ENCODE results near the gene UBR7.
A peak's percentile ranks its signal among the peaks of the same experiment; 100 is the strongest.
"Not testable (repeated sequence)": the region's sequence is repeated elsewhere in the genome, so short reads cannot be mapped to it uniquely, and the experiment has no call there.

UBR7 gene

DNA sequence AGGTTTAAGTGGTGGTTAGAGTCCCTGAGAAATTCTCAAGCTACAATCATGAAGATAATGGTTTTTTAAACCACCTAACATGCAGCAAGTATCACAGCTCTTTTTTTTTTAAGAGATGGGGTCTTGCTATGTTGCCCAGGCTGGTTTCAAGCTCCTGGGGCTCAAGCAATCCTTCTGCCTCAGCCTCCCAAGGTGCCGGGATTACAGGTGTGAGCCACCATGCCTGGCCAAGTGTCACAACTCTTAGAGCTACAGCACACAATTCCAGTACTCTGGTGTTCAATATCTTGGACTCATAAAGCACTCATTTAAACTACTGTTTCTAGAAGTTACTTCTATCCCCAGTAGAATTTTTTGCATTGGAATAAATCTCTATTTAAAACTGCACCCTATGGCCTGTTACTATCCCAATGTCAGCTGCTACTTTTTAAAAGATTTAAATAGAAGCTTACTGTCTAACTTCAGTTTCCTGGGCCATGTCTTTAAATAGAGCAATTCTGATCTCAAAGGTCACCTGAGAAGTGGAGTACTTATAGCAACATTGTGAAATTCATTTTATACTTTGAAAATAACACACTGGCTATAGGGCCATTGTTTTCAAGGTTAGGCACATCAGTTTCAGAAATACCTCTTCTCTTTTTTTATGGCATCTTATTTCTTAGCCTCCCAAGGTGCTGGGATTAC lies 11.6 kb upstream of the UBR7 start:
- no peak for DNase-seq

DNA sequence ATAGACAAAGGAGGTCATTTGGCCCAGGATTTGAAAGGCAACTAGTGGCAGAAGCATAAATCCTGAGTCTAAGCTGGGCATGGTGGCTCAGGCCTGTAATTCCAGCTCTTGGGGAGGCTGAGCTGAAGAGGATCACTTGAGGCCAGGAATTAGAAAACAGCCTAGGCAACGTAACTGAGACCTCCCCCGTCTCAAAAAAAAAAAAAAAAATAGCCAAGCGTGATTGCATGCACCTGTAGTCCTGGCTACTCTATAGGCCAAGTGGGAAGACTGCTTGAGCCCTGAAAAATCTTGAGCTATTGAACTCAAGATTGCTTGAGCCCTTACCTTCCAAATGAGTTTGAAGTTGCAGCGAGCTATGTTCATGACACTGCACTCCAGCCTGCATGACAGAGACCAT lies 8.0 kb upstream of the UBR7 start:
- DNase-seq = no peak

DNA sequence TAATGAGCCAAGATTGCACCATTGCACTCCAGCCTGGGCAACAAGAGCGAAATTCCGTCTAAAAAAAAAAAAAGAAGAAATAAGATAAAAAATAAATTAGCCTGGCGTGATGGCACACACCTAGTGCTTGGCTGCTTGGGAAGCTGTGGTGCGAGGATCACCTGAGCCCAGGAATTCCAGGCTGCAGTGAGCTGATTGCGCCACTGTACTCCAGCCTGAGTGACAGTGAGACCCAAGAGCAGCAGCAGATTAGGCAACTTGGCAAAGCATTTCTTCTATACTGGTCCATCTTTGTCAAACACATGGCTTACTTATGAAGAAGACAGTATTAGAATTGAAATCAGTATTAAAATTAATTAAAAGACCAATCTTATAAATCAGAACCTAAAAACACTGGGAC lies 6.5 kb upstream of the UBR7 start:
- no peak for DNase-seq

DNA sequence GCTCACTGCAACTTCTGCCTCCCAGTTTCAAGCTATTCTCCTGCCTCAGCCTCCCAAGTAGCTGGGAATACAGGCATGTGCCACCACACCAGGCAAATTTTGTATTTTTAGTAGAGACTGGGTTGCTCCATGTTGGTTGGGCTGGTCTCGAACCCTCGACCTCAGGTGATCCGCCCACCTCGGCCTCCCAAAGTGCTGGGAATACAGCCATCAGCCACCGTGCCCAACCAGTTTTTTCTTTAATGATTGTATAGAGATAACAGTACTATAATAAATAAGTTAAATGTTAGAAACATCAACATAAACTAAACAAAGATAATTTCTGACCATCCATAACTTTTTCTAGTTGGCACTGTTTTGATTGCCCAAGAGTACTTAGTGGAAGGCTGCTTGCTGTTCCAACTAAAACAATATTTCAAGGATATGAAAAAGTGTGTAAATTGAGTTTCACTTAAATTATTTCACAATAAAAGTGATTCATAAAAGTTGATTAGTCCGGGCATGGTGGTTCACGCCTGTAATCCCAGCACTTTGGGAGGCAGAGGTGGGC lies 5.8 kb upstream of the UBR7 start:
- DNase-seq = no peak

DNA sequence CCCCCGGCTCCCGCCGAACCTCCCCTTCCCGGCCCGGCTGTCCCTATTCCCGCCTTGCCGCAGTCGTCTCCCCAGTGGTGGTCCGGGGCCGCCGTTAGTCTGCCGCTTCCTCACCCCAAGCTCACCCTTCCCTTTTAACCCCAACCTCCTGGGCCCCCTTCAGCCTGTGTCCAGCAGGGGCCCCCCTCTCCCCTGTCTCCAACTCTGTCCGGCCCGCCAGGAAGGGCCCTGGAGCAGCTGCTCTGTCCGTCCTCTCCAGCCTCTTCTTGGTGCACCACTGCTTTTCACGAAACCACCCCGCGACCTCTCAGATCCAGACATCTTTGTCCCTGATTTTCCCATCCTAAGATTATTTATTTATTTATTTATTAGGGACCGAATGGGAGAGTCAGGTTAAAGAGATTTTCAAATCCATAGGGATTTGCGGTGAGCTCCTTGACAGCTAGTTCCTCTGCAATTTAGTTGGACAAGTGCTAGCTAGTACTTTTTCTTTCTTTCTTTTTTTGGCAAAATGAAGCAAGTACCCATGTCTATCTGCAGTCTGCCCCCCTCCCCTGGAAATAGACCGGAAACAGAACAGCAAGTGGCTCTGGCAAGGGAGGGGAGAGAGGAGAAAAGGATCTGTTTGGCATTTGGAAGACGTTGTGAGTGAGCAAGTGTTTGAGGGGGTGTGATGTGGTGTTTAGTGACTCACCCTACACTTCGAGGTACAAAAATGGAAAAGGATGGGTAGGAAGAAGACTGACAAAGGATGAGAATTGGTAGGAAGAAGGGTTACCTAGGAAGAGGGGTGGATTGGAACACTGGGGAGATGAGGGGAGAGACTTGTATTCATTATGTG lies 632 bp downstream of the UBR7 start:
- DNase-seq = peak; percentile 20

DNA sequence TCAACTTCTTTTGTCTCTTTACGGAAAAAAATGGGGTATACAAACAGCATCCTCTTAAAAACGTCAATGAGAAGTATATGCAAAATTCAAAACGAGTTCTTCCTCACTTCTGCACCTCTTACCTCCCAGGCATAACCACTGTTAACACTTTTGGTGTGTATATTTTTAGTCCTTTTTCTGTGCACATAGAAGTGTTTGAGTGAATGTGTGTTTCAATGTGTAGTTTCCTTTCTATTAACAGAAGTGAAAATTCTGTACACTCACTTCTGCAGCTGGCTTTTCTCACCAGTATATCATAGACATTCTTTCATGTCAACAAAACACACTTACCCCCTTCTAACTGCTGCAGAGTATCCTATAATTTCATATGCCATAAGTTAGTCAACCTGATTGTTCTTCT lies 5.4 kb downstream of the UBR7 start:
- no peak for DNase-seq

DNA sequence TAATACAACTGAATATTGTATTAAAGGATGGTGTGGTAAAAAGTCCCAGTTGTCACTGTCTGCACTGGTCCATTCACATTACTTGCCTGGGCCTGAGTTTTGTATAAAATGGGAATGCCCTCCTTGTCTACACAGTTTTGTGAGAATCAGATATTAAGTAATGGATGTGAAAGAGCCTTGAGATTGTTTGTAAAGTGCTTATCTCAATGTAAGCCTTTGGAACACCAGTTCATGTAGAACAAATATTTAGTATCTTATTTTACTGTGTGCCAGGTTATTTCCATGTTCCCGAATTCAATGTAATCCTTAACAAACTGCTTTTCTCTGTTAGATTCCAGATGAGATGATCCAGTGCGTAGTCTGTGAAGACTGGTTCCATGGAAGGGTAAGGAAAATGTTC lies 7.5 kb downstream of the UBR7 start:
- DNase-seq = no peak

DNA sequence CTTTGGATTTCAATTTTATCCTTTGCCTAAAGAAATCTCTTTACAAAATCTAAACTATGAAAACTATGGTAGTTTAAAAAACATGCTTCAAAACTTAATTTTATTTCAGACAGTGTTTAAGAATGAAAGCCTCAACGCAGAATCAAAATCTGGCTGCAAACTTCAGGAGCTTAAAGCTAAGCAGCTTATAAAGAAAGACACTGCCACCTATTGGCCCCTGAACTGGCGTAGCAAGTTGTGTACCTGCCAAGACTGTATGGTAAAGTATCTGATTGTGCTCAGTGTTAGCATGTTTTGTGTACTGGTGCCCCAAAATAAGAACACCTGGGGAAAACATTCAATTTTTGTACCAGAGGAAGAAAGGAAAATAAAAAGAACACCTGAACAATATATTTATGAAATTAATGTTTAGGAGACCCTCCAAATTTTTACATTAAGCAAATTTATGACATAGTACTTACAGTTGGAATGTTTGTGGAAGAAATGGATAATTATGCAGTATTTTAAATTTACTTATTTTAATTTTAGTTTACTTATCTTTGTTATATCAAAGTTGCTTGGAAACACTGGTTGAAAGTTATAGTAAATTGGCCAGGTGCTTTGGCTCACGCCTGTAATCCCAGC lies 12.2 kb downstream of the UBR7 start:
- peak; percentile 61 for DNase-seq

DNA sequence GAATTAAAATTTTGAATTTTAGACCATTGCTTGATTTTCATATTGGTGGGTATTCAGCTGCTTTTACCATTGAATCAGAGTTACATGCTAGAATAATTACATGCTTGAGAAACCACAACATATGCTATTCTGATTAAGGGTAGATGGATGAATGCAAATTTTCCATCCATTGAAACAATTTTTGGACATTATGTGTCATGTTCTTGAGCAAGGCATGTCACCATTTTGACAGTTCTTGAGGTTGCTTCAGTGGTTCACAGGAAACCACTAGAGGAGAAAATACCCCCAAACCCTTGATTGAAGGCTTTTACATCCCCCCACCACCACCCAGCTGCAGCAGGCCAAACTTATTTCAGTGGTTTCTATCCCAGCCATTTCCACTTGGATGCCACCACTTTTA lies 13.5 kb downstream of the UBR7 start:
- DNase-seq = no peak

DNA sequence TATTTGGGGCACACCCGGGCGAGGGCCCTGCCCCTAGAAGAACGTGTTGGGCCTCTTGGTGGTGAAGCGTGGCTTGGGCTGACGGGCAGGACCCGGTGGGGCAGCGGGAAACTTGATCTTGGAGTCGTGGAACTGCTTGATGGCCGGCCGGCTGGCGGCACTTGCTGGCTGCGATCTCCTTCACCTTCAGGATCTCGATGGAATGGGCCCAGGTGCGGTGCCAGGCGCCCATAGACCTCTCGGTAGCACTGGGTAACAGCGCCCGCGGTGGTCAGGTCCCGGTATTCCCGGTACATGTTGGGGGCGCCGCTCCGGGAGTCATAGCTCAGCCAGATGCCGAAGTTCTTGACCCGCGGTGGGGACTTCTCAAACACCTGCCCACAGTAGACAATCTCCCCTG lies 16.5 kb downstream of the UBR7 start:
- no peak for DNase-seq

DNA sequence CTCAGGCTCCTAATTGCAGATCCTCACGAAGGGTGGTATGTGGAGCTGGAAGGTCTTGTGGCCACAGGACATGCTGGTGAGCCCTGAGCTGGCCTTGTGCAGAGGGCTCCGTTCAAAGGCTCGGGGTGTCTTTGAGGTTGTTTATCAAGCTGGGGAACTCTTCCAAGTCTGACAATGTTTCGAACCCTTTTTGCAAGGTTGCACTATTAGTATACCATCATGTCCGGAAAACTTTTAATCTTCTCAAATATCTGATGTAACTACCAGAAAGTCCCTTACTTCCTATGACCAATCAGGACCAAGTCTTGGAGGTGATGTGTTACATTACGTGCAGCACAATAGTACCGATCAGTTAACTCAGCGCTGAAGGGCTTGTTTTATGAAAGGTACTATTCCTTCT lies 21.5 kb downstream of the UBR7 start:
- no peak for DNase-seq

DNA sequence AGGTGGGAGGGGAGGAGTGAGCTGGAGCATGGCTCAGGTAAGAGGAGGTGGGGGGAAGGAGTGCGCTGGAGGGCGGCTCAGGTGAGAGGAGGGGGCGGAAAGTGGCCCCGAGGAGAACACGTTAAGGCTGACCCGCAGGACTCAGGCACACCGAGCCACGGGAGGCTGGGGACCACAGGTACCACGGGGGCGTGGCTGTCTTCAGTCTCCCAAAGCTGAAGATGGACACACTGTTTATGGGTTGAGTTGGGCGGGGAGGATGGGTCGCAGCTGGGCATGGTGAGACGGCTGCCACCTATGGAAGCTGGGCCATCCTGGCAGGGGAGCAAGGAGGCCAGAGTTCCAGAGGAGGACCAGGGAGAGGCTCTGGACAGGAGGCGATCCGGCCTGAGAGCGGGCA lies 23.5 kb downstream of the UBR7 start:
- DNase-seq = no peak

DNA sequence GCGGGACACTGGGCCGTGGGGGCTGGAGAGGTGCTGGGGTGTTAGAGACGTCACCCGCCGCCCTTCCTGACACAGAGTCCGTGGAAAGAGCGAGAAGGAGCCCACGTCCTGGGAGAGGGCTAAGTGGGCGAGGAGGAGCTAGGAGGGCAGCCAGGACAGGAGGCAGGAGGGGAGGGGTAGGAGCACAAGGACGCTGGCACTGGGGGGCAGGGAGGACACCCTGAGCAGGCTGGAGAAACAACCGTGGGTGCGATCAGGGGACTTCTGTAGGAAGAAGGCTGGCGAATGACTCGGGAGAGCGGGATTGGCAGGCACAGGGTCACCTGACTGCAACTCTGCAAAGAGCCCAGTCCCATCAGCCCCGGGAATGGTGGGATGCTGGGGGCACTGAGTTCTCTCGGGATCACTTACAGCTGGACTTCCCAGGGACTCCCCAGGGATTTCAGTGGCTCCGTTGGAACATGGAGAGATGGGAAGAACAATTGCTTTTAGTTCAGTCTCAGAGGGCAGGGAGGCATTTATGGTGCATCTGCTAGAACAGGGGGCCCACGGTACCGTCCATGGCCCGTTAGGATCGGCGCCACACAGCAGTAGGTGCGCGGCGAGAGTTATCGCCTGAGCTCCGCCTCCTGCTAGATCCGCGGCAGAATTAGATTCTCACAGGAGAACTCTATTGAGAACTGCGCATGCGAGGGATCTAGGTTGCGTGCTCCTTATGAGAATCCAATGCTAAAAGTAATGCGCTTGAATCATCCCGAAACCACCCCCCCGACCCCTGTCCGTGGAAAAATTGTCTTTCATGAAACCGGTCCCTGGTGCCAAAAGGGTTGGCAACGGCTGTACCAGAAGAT lies 24.3 kb downstream of the UBR7 start:
- no peak for DNase-seq

DNA sequence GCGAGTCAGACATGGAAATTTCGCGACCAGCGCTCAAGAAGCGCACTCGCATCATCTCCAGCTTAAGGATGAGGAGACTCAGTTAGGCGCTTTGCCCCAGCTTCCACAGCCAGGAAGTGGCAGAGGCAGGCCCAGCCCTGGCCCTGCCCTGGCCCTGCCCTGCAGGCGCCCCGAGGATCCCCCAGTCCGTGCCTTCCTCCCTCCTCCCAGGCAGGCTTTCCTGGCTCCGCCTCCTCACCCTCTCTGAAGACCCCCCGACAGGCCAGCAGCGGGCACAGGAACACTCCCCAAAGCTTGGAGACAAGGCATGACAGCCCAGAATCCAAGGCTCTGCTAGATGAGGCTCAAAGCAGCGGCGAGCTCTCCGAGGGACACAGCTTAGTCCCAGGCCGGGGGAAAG lies 25.1 kb downstream of the UBR7 start:
- DNase-seq = no peak

DNA sequence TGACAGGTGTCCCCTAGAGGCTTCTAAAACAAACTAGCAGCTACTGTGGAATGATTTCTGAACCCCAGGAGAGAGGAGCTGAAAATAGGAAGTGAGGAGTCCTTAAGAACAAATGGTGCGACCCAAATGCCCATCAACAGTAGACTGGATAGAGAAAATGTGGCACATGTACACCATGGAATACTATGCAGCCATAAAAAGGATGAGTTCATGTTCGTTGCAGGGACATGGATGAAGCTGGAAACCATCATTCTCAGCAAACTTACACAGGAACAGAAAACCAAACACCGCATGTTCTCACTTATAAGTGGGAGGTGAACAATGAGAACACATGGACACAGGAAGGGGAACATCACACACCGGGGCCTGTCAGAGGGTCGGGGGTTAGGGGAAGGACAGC lies 26.0 kb downstream of the UBR7 start:
- DNase-seq = not testable (repeated sequence)

DNA sequence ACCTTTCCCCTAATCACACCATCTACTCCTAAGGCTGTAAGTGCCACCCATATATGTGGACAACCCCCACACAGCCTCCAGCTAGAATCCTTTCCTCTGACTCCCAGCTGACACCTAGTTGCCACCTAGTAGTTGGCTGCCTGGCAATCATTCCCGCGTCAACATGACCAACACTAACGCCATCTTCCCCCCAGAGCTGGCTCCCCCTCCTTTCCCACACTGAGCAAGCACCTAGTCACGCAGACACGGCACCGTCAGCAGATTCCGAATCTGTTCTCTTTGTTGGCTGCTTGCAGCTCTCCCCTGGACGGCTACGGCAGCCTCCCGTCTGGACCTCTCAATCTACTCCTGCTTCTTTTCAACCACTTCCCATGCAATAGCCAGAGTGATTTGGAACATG lies 27.7 kb downstream of the UBR7 start:
- no peak for DNase-seq

DNA sequence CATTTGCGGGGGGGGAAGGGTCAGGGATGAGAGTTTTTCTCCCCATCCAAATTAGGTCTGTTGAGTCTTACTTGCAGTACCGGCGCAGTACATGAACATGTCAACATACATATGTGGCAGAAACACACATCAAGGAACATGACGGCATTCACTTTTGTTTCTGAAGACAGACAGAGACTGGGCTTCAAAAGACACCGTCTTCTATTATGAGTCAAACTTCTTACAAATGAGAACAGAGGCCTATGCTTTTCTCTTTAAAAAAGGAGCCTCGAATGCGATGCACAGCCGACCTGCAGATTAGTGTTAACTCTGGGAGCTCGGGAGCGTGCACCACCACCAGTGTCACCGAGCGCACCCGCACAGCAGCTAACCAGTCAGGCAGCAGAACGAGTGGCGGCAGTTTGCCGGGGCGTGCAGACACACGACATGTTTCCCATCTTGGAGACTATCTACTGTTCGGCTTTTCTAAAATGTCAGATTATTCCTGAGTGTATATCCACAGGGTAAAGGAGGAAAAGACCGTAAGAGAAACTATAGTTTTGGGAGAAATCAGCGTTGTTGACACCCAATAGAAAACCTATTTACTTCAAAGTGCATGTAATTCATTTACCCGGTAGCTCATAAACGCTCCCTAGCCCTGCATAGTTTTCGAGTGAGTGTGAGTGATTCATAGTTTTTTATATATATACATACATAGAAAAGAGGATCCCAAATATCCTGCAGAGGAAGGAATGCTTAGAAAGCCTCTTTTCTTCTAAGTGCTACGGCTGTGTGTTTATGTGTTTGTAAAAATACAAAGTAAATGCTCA lies 33.0 kb downstream of the UBR7 start:
- no peak for DNase-seq

DNA sequence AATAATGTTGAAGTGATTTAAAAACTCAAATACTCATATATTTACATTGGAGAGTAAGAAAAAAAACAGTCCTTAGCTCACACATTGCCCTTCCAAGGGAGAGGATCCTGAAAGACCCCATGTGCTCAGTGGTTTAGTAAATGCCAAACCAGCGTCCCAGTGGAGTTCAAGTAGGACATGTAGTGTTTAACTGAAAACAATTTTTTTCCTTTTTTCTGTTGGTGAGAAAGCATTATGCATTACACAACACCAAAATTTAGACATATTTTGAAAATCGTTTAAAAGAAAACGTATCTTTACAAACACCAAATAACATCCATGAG lies 33.6 kb downstream of the UBR7 start:
- DNase-seq = no peak

DNA sequence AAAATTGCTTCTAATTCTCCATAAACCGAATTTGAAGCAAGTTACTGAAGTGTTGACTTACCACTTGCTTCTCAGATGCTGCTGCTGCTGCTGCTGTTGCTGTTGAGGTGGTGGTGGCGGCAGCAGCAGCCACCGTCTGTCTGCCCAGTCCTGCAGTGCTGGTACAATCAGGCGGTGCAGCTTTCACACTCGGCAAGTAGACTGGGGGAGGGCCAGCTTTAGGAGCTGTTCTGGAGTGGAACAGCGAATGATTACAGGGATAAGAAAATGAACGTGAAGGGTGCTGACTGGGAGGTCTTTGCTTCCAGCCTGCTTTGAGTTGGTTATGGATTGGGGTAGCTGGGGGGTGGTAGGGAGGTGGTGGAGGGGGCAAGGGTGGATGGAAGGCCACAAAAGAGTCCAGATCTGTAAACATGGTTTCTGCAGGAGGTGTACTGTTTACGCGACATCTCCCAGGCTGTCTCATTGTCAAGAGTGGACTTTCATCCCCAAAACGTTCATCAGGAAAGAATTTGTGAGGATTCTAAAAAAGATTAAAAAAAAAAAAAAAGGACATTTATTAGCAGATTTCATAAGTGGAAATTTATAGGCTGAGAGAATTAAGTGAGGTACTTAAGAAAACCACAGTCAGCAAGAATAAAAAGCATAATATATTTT lies 38.8 kb downstream of the UBR7 start:
- DNase-seq = no peak

DNA sequence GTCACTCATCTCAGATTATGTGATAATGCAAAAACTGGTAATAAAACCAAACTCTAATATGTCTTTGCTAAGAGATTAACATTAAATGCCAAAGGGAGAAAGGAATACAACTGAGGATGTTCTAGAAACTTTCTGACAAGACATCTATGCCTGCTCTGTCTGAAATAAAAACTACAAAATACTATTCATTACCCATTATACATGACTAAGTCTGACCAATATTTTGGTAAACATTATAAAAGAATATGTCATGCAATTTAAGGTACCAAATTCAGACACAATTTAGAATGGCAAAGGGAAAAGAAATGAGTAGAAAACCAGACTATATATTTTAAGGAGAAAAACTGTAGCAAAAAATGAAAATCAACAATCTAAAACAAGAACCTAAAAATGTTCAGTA lies 39.5 kb downstream of the UBR7 start:
- no peak for DNase-seq

DNA sequence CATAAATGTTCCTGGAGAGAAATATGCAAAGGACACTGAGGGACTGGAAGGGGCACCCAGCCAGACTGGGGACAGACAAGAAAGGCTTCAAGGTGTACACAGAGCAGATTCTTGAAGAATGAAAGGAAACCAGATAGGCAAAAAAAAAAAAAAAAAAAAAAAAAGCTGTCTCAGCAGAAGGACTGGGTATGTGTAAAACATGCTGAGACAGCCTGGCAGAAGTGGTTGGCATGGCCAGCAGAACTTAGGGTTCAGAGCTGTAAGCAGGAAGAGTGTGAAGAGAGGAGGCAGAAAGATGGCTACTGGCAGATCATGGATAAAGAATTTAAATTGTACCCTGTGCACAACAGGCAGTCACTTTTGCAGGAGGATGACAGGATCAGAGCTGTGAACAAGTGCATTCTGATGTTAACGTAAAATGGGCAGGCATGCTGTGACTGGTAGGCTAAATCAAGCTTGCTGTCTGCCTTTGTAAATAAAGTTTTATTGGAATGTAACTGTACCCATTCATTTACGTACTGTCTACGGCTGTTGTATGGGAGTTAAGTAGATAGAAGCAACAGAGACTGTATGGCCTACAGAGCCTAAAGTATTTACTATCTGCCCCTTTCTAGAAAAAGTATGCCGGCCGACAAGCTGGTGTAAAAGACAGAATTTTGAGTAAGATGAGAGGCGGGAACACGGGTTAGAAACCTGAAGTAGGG lies 42.2 kb downstream of the UBR7 start:
- DNase-seq = no peak

Measured in CD4-positive, alpha-beta T cell treated with Interleukin-4 for 4 hours (primary cell).